Mesothelial cell of epicardium (in vitro differentiated cells): ENCODE data around the gene SUN1. TPM values are rescaled to one million over a fixed set of nuclear protein-coding genes. Genes with fewer than 3 reads are reported as not detected.

Experiments
- DNase-seq, 2 experiments: peaks; one replicate each; pipeline ENCODE4 v3.0.0; 2021; ENCODE audit warnings: low spot score in 2 of 2; ENCODE audit not compliant: unreplicated experiment in 2 of 2
- H3K27ac Mint-ChIP-seq: 2 replicates; pipeline ENCODE4 v1.8.0; 2021; ENCODE audit warnings: mixed read lengths
- H3K27me3 Mint-ChIP-seq: 2 replicates; pipeline ENCODE4 v1.8.0; 2021; ENCODE audit warnings: low read depth, mixed read lengths
- H3K36me3 Mint-ChIP-seq: 2 replicates; pipeline ENCODE4 v1.8.0; 2021; ENCODE audit warnings: mixed read lengths
- H3K4me1 Mint-ChIP-seq: 2 replicates; pipeline ENCODE4 v1.8.0; 2021; ENCODE audit warnings: mixed read lengths
- H3K4me3 Mint-ChIP-seq: 2 replicates; pipeline ENCODE4 v1.8.0; 2021; ENCODE audit warnings: mild to moderate bottlenecking, moderate library complexity, mixed read lengths
- H3K9me3 Mint-ChIP-seq: 2 replicates; pipeline ENCODE4 v1.8.0; 2021; ENCODE audit warnings: mixed read lengths
- CTCF ChIP-seq: fragments of 200-600 bp; sonication (generic); IDR thresholded peaks from one replicate; pipeline ENCODE4 v1.5.0; 2021; ENCODE audit warnings: antibody characterized with exemption; ENCODE audit not compliant: unreplicated experiment
- total RNA-seq: library from RNA; stranded (reverse); gene quantifications from 3 replicates; pipeline ENCODE4 v1.2.1, GENCODE V29; 2021

Gene SUN1
- total RNA-seq, 1 donor from 2014 or later, result 201 TPM

- peaks cover 16% of the 10 kb centered on the region for H3K4me1 Mint-ChIP-seq
- peaks cover 9% of the 10 kb centered on the region for H3K27me3 Mint-ChIP-seq
- TF ChIP-seq CTCF, result no peak
- no peaks in the 10 kb centered on the region for H3K36me3 Mint-ChIP-seq
- no peak overlapping the region for H3K4me3 Mint-ChIP-seq
- H3K27ac Mint-ChIP-seq, result no peak overlapping the region
- no peaks in the 10 kb centered on the region for H3K9me3 Mint-ChIP-seq
- no peak for DNase-seq
Observed at GRCh38 chr7:913736-914520, 81.7 kb downstream of the SUN1 start.

GRCh38 chr7:914521-915194, 82.4 kb downstream of the SUN1 start:
- no peak overlapping the region for H3K4me3 Mint-ChIP-seq
- no peak overlapping the region for H3K27ac Mint-ChIP-seq

GRCh38 chr7:915291-916218, 83.3 kb downstream of the SUN1 start:
- no peak overlapping the region for H3K27ac Mint-ChIP-seq
- no peak for DNase-seq
- no peak overlapping the region for H3K4me3 Mint-ChIP-seq
- no peaks in the 10 kb centered on the region for H3K36me3 Mint-ChIP-seq
- TF ChIP-seq CTCF, result no peak
- peaks cover 16% of the 10 kb centered on the region for H3K4me1 Mint-ChIP-seq
- H3K27me3 Mint-ChIP-seq, result peaks cover 2% of the 10 kb centered on the region
- H3K9me3 Mint-ChIP-seq, result no peaks in the 10 kb centered on the region

More at GRCh38 chr7:914521-915194, 82.4 kb downstream of the SUN1 start:
- Mint-ChIP-seq H3K27me3 (peaks cover 9% of the 10 kb centered on the region), H3K36me3 (no peaks in the 10 kb centered on the region), H3K4me1 (peaks cover 16% of the 10 kb centered on the region), H3K9me3 (no peaks in the 10 kb centered on the region)
- DNase-seq, result no peak
- TF ChIP-seq CTCF, result no peak

GRCh38 chr7:916291-916941, 84.1 kb downstream of the SUN1 start:
- TF ChIP-seq CTCF, result no peak
- Mint-ChIP-seq H3K4me3 (no peak overlapping the region), H3K36me3 (no peaks in the 10 kb centered on the region), H3K4me1 (peaks cover 16% of the 10 kb centered on the region), H3K27me3 (no peaks in the 10 kb centered on the region), H3K27ac (peak overlapping the region; percentile 69), H3K9me3 (no peaks in the 10 kb centered on the region)
- peak in 1 of 2 experiments; percentile 62 for DNase-seq
